CD4-positive, alpha-beta T cell (primary cell): ENCODE results near the gene PPP1R1C. TPM values are rescaled to one million over a fixed set of nuclear protein-coding genes. Genes with fewer than 3 reads are reported as not detected.

ENCODE experiments used
- ATAC-seq: fragments of 200-7000 bp; cut with Tn5 transposase; one replicate; pipeline ENCODE4 v1.10.0; 2022; ENCODE audit warnings: mild to moderate bottlenecking; ENCODE audit not compliant: poor library complexity
- CTCF ChIA-PET: fragments of 350-600 bp; sonication (Branson Sonifier 250); formaldehyde crosslinking; loops from one replicate; lab custom pipeline; 2021; ENCODE audit warnings: antibody characterized with exemption, inconsistent platforms; lab: Charles Lee
- POLR2A ChIA-PET: fragments of 350-600 bp; sonication (Branson Sonifier 250); formaldehyde crosslinking; loops from one replicate; lab custom pipeline; 2021; ENCODE audit warnings: antibody characterized with exemption, inconsistent platforms; lab: Charles Lee
- DNase-seq, 14 experiments: peaks; one replicate each; pipeline ENCODE4 v3.0.0-alpha.2; 2013 to 2020; ENCODE audit warnings: mixed read lengths in 2 of 14
- H3K27ac ChIP-seq, 2 donors: one replicate each; pipeline versions ENCODE4 v1.5.1 to v1.7.0; 2013; ENCODE audit warnings: low read length in 2 of 2, low read depth in 1 of 2, mild to moderate bottlenecking in 1 of 2
- H3K27me3 ChIP-seq, 2 experiments: 1 replicate in 1 of 2; 2 replicates in 1 of 2; pipeline versions ENCODE4 v1.6.1 to v1.7.0; 2013; ENCODE audit warnings: low read length in 2 of 2, control low read depth in 1 of 2, mild to moderate bottlenecking in 1 of 2, moderate library complexity in 1 of 2; ENCODE audit not compliant: insufficient read depth in 2 of 2, control insufficient read depth in 1 of 2
- H3K36me3 ChIP-seq: one replicate; pipeline ENCODE4 v1.6.1; 2013; ENCODE audit warnings: low read length, control low read depth; ENCODE audit not compliant: insufficient read depth
- H3K4me1 ChIP-seq: one replicate; pipeline ENCODE4 v1.6.1; 2013; ENCODE audit warnings: low read length, control low read depth; ENCODE audit not compliant: insufficient read depth
- H3K4me3 ChIP-seq: one replicate; pipeline ENCODE4 v1.5.1; 2013; ENCODE audit warnings: mild to moderate bottlenecking, low read length, moderate library complexity
- H3K9me3 ChIP-seq, 2 experiments: 1 replicate in 1 of 2; 2 replicates in 1 of 2; pipeline versions ENCODE4 v1.6.1 to v1.7.0; 2013; ENCODE audit warnings: low read length in 2 of 2, mild to moderate bottlenecking in 2 of 2, control low read depth in 1 of 2, moderate library complexity in 1 of 2; ENCODE audit not compliant: control insufficient read depth in 1 of 2, insufficient read depth in 1 of 2
- H3K27ac Mint-ChIP-seq: one replicate; pipeline ENCODE4 v1.8.0; 2020; ENCODE audit warnings: mixed read lengths
- H3K27me3 Mint-ChIP-seq: one replicate; pipeline ENCODE4 v1.8.0; 2021; ENCODE audit warnings: mixed read lengths
- H3K36me3 Mint-ChIP-seq: one replicate; pipeline ENCODE4 v1.8.0; 2021; ENCODE audit warnings: low read depth, mixed read lengths
- H3K4me1 Mint-ChIP-seq: one replicate; pipeline ENCODE4 v1.8.0; 2021; ENCODE audit warnings: low read depth, mixed read lengths
- H3K4me3 Mint-ChIP-seq: one replicate; pipeline ENCODE4 v1.8.0; 2020; ENCODE audit warnings: mild to moderate bottlenecking, mixed read lengths
- H3K9me3 Mint-ChIP-seq: one replicate; pipeline ENCODE4 v1.8.0; 2020; ENCODE audit warnings: mixed read lengths
- intact Hi-C, 2 experiments: fragments of 100-400 bp; cut with DNase I in 1 of 2; cut with micrococcal nuclease in 1 of 2; formaldehyde crosslinking; loops; one replicate each; pipeline versions ENCODE4 v1.15.1 to v1.9.0; 2023 to 2025; cut with DNase I, micrococcal nuclease
- total RNA-seq, 174 experiments: library from RNA in 2 of 174; stranded (reverse) in 2 of 174; gene quantifications; one replicate each; pipeline ENCODE4 v1.2.3 and lab custom pipeline; 2021 to 2026
- TF ChIP-seq, protein P1 (sequence below): fragments of 200-600 bp; IDR thresholded peaks from one replicate; pipeline ENCODE4 v1.8.0; 2022; ENCODE audit warnings: antibody characterized with exemption, mild to moderate bottlenecking

The PPP1R1C gene
- total RNA-seq, 2 experiments from 2014 or later: not detected

DNA sequence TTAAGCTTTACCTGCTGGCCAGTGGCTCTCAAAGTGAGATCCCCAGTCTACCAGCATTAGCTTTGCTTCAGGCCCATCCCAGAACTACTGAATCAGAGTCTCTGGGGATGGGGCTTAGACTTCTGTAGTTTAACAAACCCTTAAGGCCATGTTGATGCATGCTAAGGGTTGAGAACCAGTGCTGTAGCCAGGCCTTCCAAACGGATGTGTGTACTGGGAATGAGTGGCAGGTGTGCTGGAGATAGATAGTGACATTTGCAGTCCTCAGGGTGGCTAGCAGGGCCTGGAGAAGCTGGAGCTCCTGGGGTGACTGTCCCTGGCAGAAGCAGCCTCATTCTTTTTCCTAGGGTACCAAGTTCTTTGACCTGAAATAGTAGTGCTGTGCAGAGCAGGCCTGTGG is 148.5 kb downstream of the PPP1R1C start:
- no peaks in the 10 kb centered on the region for H3K9me3 Mint-ChIP-seq
- H3K27ac Mint-ChIP-seq: no peak overlapping the region
- intact Hi-C loops: no loop called here
- peaks cover 8% of the 10 kb centered on the region for H3K27me3 Mint-ChIP-seq
- POLR2A ChIA-PET: no interaction called here
- CTCF ChIA-PET: no interaction called here
- H3K4me1 ChIP-seq: no peaks in the 10 kb centered on the region
- no peak overlapping the region for H3K4me3 ChIP-seq
- H3K36me3 Mint-ChIP-seq: no peaks in the 10 kb centered on the region
- DNase-seq: no peak
- ATAC-seq: no peak
- H3K27me3 ChIP-seq: no peaks in the 10 kb centered on the region
- H3K4me1 Mint-ChIP-seq: no peaks in the 10 kb centered on the region
- H3K9me3 ChIP-seq: no peaks in the 10 kb centered on the region
- TF ChIP-seq, protein P1, sequence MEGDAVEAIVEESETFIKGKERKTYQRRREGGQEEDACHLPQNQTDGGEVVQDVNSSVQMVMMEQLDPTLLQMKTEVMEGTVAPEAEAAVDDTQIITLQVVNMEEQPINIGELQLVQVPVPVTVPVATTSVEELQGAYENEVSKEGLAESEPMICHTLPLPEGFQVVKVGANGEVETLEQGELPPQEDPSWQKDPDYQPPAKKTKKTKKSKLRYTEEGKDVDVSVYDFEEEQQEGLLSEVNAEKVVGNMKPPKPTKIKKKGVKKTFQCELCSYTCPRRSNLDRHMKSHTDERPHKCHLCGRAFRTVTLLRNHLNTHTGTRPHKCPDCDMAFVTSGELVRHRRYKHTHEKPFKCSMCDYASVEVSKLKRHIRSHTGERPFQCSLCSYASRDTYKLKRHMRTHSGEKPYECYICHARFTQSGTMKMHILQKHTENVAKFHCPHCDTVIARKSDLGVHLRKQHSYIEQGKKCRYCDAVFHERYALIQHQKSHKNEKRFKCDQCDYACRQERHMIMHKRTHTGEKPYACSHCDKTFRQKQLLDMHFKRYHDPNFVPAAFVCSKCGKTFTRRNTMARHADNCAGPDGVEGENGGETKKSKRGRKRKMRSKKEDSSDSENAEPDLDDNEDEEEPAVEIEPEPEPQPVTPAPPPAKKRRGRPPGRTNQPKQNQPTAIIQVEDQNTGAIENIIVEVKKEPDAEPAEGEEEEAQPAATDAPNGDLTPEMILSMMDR: no peak
- no peak overlapping the region for H3K27ac ChIP-seq
- H3K36me3 ChIP-seq: no peaks in the 10 kb centered on the region
- H3K4me3 Mint-ChIP-seq: no peak overlapping the region

GRCh38 chr2:182142062-182142461 is 156.4 kb downstream of the PPP1R1C start:
- Histone ChIP-seq H3K27me3 (no peaks in the 10 kb centered on the region), H3K9me3 (no peaks in the 10 kb centered on the region), H3K36me3 (no peaks in the 10 kb centered on the region), H3K4me3 (no peak overlapping the region), H3K27ac (no peak overlapping the region), H3K4me1 (no peaks in the 10 kb centered on the region)
- H3K27ac Mint-ChIP-seq: no peak overlapping the region
- ATAC-seq (no peak), DNase-seq (no peak)
- intact Hi-C loops: no loop called here
- H3K4me3 Mint-ChIP-seq: no peak overlapping the region
- POLR2A ChIA-PET: no interaction called here
- no peaks in the 10 kb centered on the region for H3K9me3 Mint-ChIP-seq
- no peaks in the 10 kb centered on the region for H3K4me1 Mint-ChIP-seq
- TF ChIP-seq, protein P1: no peak
- H3K27me3 Mint-ChIP-seq: peaks cover 11% of the 10 kb centered on the region
- H3K36me3 Mint-ChIP-seq: no peaks in the 10 kb centered on the region
- CTCF ChIA-PET: no interaction called here

GRCh38 chr2:182144041-182144775 is 158.6 kb downstream of the PPP1R1C start:
- CTCF ChIA-PET: no interaction called here

More at GRCh38 chr2:182144041-182144775, 158.6 kb downstream of the PPP1R1C start:
- Histone ChIP-seq H3K27me3 (no peaks in the 10 kb centered on the region), H3K9me3 (no peaks in the 10 kb centered on the region), H3K27ac (no peak overlapping the region), H3K36me3 (no peaks in the 10 kb centered on the region), H3K4me1 (no peaks in the 10 kb centered on the region), H3K4me3 (no peak overlapping the region)
- peaks cover 3% of the 10 kb centered on the region for H3K27me3 Mint-ChIP-seq
- H3K9me3 Mint-ChIP-seq: no peaks in the 10 kb centered on the region
- no peaks in the 10 kb centered on the region for H3K36me3 Mint-ChIP-seq
- no peaks in the 10 kb centered on the region for H3K4me1 Mint-ChIP-seq
- no peak overlapping the region for H3K4me3 Mint-ChIP-seq
- ATAC-seq: no peak
- POLR2A ChIA-PET: no interaction called here
- TF ChIP-seq, protein P1: no peak
- DNase-seq: no peak
- intact Hi-C loops: no loop called here
- H3K27ac Mint-ChIP-seq: no peak overlapping the region
